HG03175 (cell line): ENCODE data around the gene PSMC4.

ENCODE experiments used
- ATAC-seq: cut with Tn5 transposase; IDR thresholded peaks from one replicate; pipeline ENCODE4 v1.9.1; 2021; ENCODE audit warnings: mild to moderate bottlenecking, moderate library complexity; ENCODE audit not compliant: unreplicated experiment

PSMC4 gene

GRCh38 chr19:39987167-39987566 lies 16.2 kb downstream of the PSMC4 start:
- no peak for ATAC-seq

GRCh38 chr19:39987596-39987995 lies 16.6 kb downstream of the PSMC4 start:
- ATAC-seq: no peak

GRCh38 chr19:39993605-39994004 lies 22.6 kb downstream of the PSMC4 start:
- ATAC-seq: no peak

- ATAC-seq: no peak
Observed at GRCh38 chr19:39994361-39994760, 23.4 kb downstream of the PSMC4 start.

- ATAC-seq: no peak
Observed at GRCh38 chr19:39995794-39996193, 24.8 kb downstream of the PSMC4 start.

- peak; percentile 24 for ATAC-seq
Observed at GRCh38 chr19:39996218-39996810, 25.3 kb downstream of the PSMC4 start.

GRCh38 chr19:39996811-39997637 lies 26.1 kb downstream of the PSMC4 start, which contains the start of gene ZNF546:
ZNF546 (plus strand) TSS chr19:39997060; CDS start chr19:39998327, 1,267 bp downstream.
- peak; percentile 86 for ATAC-seq

- no peak for ATAC-seq
Observed at GRCh38 chr19:39997638-39998216, 26.8 kb downstream of the PSMC4 start.

- no peak for ATAC-seq
Observed at GRCh38 chr19:39998501-39998900, 27.5 kb downstream of the PSMC4 start.

- ATAC-seq: no peak
Observed at GRCh38 chr19:40005691-40006272, 34.8 kb downstream of the PSMC4 start.

GRCh38 chr19:40006273-40006691 lies 35.3 kb downstream of the PSMC4 start:
- no peak for ATAC-seq

- ATAC-seq: no peak
Observed at GRCh38 chr19:40009674-40010073, 38.7 kb downstream of the PSMC4 start.

GRCh38 chr19:40013991-40014390 lies 43.0 kb downstream of the PSMC4 start:
- no peak for ATAC-seq

- no peak for ATAC-seq
Observed at GRCh38 chr19:40023969-40024368, 53.0 kb downstream of the PSMC4 start.

GRCh38 chr19:40025938-40026596 lies 55.1 kb downstream of the PSMC4 start:
- no peak for ATAC-seq

- no peak for ATAC-seq
Observed at GRCh38 chr19:40026597-40026970, 55.6 kb downstream of the PSMC4 start.
